AG09319 (cell line): Measurements from ENCODE around the gene GPR156.

Experiments used
- DNase-seq: peaks from one replicate; pipeline ENCODE4 v3.0.0-alpha.2; 2010; ENCODE audit warnings: low read depth; ENCODE audit errors: extremely low read depth
- CTCF ChIP-seq: IDR thresholded peaks from 2 replicates; pipeline ENCODE4 v1.5.1; 2011; ENCODE audit warnings: low read depth, mild to moderate bottlenecking, inconsistent platforms, low read length, moderate library complexity

Gene GPR156

GRCh38 chr3:120145542-120146285 is 139.3 kb downstream of the GPR156 start:
- no peak for DNase-seq
- no peak for TF ChIP-seq CTCF

GRCh38 chr3:120144267-120144666 is 140.8 kb downstream of the GPR156 start:
- DNase-seq = no peak
- no peak for TF ChIP-seq CTCF

GRCh38 chr3:120143676-120144075 is 141.3 kb downstream of the GPR156 start:
- TF ChIP-seq CTCF = no peak
- no peak for DNase-seq

- DNase-seq = no peak
- no peak for TF ChIP-seq CTCF
These were observed 142.8 kb downstream of the GPR156 start for GRCh38 chr3:120142236-120142635.

GRCh38 chr3:120140098-120140742 is 144.8 kb downstream of the GPR156 start:
- TF ChIP-seq CTCF = no peak
- no peak for DNase-seq

- TF ChIP-seq CTCF = no peak
- no peak for DNase-seq
These were observed 145.9 kb downstream of the GPR156 start for GRCh38 chr3:120139140-120139539.

DNA sequence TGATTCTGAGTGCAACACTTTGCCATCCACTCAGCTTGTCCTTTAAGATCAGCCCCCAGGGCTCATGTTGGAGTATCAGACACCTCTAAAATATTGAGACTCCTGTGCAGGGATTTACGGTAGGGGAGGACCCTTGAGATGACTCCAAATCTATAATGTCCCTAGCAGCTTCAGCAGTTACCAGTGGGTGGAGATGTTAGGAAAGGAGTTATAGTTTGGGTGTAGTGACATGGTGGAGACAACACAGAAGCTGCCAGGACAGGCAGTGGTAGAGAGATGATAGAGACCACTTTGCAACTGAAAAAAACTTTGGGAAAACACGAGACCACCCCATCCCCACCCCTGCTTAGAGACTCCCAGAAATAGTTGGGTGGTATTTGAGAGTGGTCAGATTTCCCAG is 147.5 kb downstream of the GPR156 start:
- no peak for DNase-seq
- TF ChIP-seq CTCF = no peak
